Measurements from ENCODE around the gene ABI3BP. TPM values are rescaled to one million over a fixed set of nuclear protein-coding genes. Genes with fewer than 3 reads are reported as not detected.
A peak's percentile ranks its signal among the peaks of the same experiment; 100 is the strongest.

Gene ABI3BP
- total and polyA plus RNA-seq, 2 donors (not counting 1 experiment from before 2014, with no cell fraction given): 4.8 to 62.9 TPM

DNA sequence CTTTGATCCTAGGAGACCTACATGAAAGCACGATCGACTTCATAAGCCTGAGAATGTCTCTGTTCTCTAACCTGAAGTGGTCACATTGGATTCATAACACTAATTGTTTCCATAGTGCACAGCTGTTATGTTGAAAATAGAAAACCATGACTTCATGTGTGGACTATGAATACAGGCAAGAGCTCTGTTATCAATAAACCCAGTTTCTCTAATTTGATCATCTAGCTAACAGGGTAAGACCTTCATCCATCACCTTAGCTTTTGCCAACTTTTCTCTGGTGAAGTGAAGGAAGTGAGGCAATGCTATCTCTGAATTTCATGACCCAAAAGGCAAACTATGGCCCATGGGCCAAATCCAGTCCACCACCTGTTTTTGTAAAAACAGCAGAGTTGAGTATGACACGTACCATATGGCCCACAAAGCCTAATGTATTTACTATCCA lies 27.2 kb downstream of the ABI3BP start:
- no peaks in the 10 kb centered on the region for H4K20me1 ChIP-seq (ENCODE audit: control insufficient read depth, extremely low read depth, insufficient read depth, low read length)
- H3K9me3 ChIP-seq (ENCODE audit: control insufficient read depth, insufficient read depth, low read depth, low read length): no peaks in the 10 kb centered on the region
- peak in 1 of 2 donors; percentile 72 for DNase-seq (ENCODE audit: low read depth in 2 of 2)
- no peaks in the 10 kb centered on the region for H3K36me3 ChIP-seq (ENCODE audit: control insufficient read depth, insufficient read depth, low read length)
- no peak overlapping the region for H2AFZ ChIP-seq (ENCODE audit: low read length)
- H3K4me1 ChIP-seq (ENCODE audit: control insufficient read depth, extremely low read depth, insufficient read depth, low read length): no peaks in the 10 kb centered on the region
- TF ChIP-seq, protein P1, sequence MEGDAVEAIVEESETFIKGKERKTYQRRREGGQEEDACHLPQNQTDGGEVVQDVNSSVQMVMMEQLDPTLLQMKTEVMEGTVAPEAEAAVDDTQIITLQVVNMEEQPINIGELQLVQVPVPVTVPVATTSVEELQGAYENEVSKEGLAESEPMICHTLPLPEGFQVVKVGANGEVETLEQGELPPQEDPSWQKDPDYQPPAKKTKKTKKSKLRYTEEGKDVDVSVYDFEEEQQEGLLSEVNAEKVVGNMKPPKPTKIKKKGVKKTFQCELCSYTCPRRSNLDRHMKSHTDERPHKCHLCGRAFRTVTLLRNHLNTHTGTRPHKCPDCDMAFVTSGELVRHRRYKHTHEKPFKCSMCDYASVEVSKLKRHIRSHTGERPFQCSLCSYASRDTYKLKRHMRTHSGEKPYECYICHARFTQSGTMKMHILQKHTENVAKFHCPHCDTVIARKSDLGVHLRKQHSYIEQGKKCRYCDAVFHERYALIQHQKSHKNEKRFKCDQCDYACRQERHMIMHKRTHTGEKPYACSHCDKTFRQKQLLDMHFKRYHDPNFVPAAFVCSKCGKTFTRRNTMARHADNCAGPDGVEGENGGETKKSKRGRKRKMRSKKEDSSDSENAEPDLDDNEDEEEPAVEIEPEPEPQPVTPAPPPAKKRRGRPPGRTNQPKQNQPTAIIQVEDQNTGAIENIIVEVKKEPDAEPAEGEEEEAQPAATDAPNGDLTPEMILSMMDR (conservative IDR thresholded peaks at IDR 0.05 in 1 of 2, IDR thresholded peaks at IDR 0.05 in 1 of 2; ENCODE audit: low read depth in 1 of 2, low read length in 2 of 2): no peak
- no peak for TF ChIP-seq EZH2 (IDR thresholded peaks at IDR 0.05; ENCODE audit: low read length, missing control alignments)
- no peak overlapping the region for H3K9ac ChIP-seq (ENCODE audit: insufficient read depth, low read length)
- peak overlapping the region; percentile 7 for H3K27ac ChIP-seq (ENCODE audit: insufficient read depth, low read length)
- no peak overlapping the region for H3K4me2 ChIP-seq (ENCODE audit: extremely low read depth, insufficient read depth, low read length)
- H3K4me3 ChIP-seq (replicated peaks in 1 of 4; ENCODE audit: control extremely low read depth in 1 of 4, insufficient read depth in 1 of 4, low read depth in 3 of 4, low read length in 4 of 4): no peak overlapping the region
- no peaks in the 10 kb centered on the region for H3K79me2 ChIP-seq (ENCODE audit: control insufficient read depth, insufficient read depth, low read length)
- no peaks in the 10 kb centered on the region for H3K27me3 ChIP-seq (ENCODE audit: control insufficient read depth, insufficient read depth, low read length)

DNA sequence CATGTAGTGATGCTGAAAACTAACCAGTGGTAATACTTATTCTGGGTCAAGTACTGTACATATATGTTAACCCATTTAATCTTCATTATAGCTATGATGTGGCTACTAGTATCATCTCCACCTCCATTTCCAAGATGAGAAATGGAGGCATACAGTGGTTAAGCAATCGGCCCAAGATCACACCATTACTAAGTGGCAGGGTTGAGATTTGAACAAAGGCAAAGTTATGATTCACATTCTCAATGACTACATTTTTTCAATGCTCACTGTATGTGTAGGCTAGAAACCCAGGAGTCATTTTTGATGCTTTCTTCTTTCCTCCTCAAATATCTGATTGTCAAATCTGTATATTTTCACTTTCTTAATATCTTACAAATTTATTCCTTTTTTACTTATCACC lies 30.2 kb downstream of the ABI3BP start:
- Histone ChIP-seq H3K9ac (ENCODE audit: insufficient read depth, low read length) (no peak overlapping the region), H3K9me3 (ENCODE audit: control insufficient read depth, insufficient read depth, low read depth, low read length) (no peaks in the 10 kb centered on the region), H3K4me2 (ENCODE audit: extremely low read depth, insufficient read depth, low read length) (no peak overlapping the region), H3K4me1 (ENCODE audit: control insufficient read depth, extremely low read depth, insufficient read depth, low read length) (no peaks in the 10 kb centered on the region), H3K27me3 (ENCODE audit: control insufficient read depth, insufficient read depth, low read length) (no peaks in the 10 kb centered on the region), H3K27ac (ENCODE audit: insufficient read depth, low read length) (no peak overlapping the region), H3K79me2 (ENCODE audit: control insufficient read depth, insufficient read depth, low read length) (no peaks in the 10 kb centered on the region), H3K4me3 (replicated peaks in 1 of 4; ENCODE audit: control extremely low read depth in 1 of 4, insufficient read depth in 1 of 4, low read depth in 3 of 4, low read length in 4 of 4) (no peak overlapping the region), H4K20me1 (ENCODE audit: control insufficient read depth, extremely low read depth, insufficient read depth, low read length) (no peaks in the 10 kb centered on the region), H3K36me3 (ENCODE audit: control insufficient read depth, insufficient read depth, low read length) (no peaks in the 10 kb centered on the region), H2AFZ (ENCODE audit: low read length) (no peak overlapping the region)
- DNase-seq (ENCODE audit: low read depth in 2 of 2): no peak
- TF ChIP-seq, protein P1 (conservative IDR thresholded peaks at IDR 0.05 in 1 of 2, IDR thresholded peaks at IDR 0.05 in 1 of 2; ENCODE audit: low read depth in 1 of 2, low read length in 2 of 2): no peak
- TF ChIP-seq EZH2 (IDR thresholded peaks at IDR 0.05; ENCODE audit: low read length, missing control alignments): no peak

DNA sequence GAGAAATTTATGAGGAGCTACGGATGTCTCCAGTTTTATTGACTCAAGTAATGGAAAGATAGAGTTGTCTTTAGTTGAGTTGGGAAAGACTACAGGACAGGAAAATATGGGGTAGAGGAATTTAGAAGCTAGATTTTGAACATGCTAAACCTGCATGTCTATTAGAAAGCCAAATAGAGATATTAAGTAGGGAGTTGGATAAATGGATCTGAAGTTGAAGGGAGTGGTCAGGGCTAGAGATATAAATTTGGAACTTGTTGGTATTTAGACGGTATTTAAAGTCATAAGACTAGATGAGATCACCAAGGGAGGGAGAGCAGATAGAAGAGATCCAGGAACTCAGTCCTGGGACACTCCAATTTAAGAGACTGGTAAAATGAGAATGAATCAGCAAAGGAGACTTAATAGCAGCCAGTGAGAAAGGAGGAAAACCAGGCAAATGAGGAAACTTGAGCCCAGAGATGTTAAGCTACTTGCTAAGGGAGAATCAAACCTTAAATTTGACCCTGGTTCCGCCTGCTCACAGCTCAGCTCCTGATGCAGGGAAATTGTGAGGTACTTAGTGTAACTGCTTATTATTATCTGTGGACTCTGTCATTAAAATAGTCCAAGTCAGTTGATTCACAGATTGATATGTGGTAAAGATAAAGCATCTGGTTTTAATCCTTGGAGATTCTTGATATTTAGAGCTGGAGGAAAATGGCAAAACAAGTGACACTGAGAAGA lies 35.8 kb downstream of the ABI3BP start:
- Histone ChIP-seq H3K27me3 (ENCODE audit: control insufficient read depth, insufficient read depth, low read length) (no peaks in the 10 kb centered on the region), H3K4me2 (ENCODE audit: extremely low read depth, insufficient read depth, low read length) (no peak overlapping the region), H3K79me2 (ENCODE audit: control insufficient read depth, insufficient read depth, low read length) (no peaks in the 10 kb centered on the region), H3K27ac (ENCODE audit: insufficient read depth, low read length) (no peak overlapping the region), H3K4me3 (replicated peaks in 1 of 4; ENCODE audit: control extremely low read depth in 1 of 4, insufficient read depth in 1 of 4, low read depth in 3 of 4, low read length in 4 of 4) (no peak overlapping the region), H4K20me1 (ENCODE audit: control insufficient read depth, extremely low read depth, insufficient read depth, low read length) (no peaks in the 10 kb centered on the region), H3K9me3 (ENCODE audit: control insufficient read depth, insufficient read depth, low read depth, low read length) (no peaks in the 10 kb centered on the region), H3K9ac (ENCODE audit: insufficient read depth, low read length) (no peak overlapping the region), H3K36me3 (ENCODE audit: control insufficient read depth, insufficient read depth, low read length) (no peaks in the 10 kb centered on the region), H3K4me1 (ENCODE audit: control insufficient read depth, extremely low read depth, insufficient read depth, low read length) (peaks cover 3% of the 10 kb centered on the region), H2AFZ (ENCODE audit: low read length) (no peak overlapping the region)
- TF ChIP-seq, protein P1 (conservative IDR thresholded peaks at IDR 0.05 in 1 of 2, IDR thresholded peaks at IDR 0.05 in 1 of 2; ENCODE audit: low read depth in 1 of 2, low read length in 2 of 2): no peak
- no peak for TF ChIP-seq EZH2 (IDR thresholded peaks at IDR 0.05; ENCODE audit: low read length, missing control alignments)
- DNase-seq (ENCODE audit: low read depth in 2 of 2): peak in 1 of 2 donors; percentile 33

Data from fibroblast of lung (primary cell).